Lung (tissue), 12 donors: Measurements from ENCODE around the gene LPCAT1. TPM values are rescaled to one million over a fixed set of nuclear protein-coding genes. Genes with fewer than 3 reads are reported as not detected.

ENCODE experiments used
- ATAC-seq: fragments of 200-7000 bp; cut with Tn5 transposase; one replicate; pipeline ENCODE4 v1.9.1; 2020; ENCODE audit warnings: moderate number of reproducible peaks; ENCODE audit not compliant: insufficient read depth, low FRiP score
- DNase-seq, 3 donors: peaks; one replicate each; pipeline ENCODE4 v3.0.0-alpha.2; 2013 to 2017
- H3K27ac ChIP-seq, 2 donors: one replicate each; pipeline ENCODE4 v1.5.1; 2013; ENCODE audit warnings: mild to moderate bottlenecking in 2 of 2, moderate library complexity in 2 of 2, control low read depth in 1 of 2, inconsistent platforms in 1 of 2, low read depth in 1 of 2, low read length in 1 of 2
- H3K27me3 ChIP-seq, 3 donors: one replicate each; pipeline ENCODE4 v1.5.1; 2013; ENCODE audit warnings: low read length in 2 of 3; ENCODE audit not compliant: control insufficient read depth in 3 of 3, insufficient read depth in 3 of 3
- H3K36me3 ChIP-seq, 4 donors: one replicate each; pipeline ENCODE4 v1.5.1; 2013; ENCODE audit warnings: low read length in 4 of 4, mild to moderate bottlenecking in 1 of 4, moderate library complexity in 1 of 4; ENCODE audit not compliant: control insufficient read depth in 4 of 4, insufficient read depth in 4 of 4
- H3K4me1 ChIP-seq, 5 donors: one replicate each; pipeline ENCODE4 v1.5.1; 2013; ENCODE audit warnings: low read length in 5 of 5, mild to moderate bottlenecking in 2 of 5, moderate library complexity in 1 of 5; ENCODE audit not compliant: control insufficient read depth in 5 of 5, insufficient read depth in 5 of 5
- H3K4me3 ChIP-seq: one replicate; pipeline ENCODE4 v1.5.1; 2013; ENCODE audit warnings: mild to moderate bottlenecking, control low read depth, moderate library complexity
- H3K9ac ChIP-seq, 2 donors: one replicate each; pipeline ENCODE4 v1.5.1; 2013; ENCODE audit warnings: low read length in 2 of 2, control low read depth in 1 of 2; ENCODE audit not compliant: insufficient read depth in 1 of 2
- H3K9me3 ChIP-seq, 4 donors: one replicate each; pipeline ENCODE4 v1.5.1; 2013; ENCODE audit warnings: low read length in 3 of 4, mild to moderate bottlenecking in 1 of 4, moderate library complexity in 1 of 4; ENCODE audit not compliant: control insufficient read depth in 4 of 4, insufficient read depth in 3 of 4
- CTCF ChIP-seq: IDR thresholded peaks from 2 replicates; pipeline ENCODE4 v1.5.1; 2012; ENCODE audit warnings: mild to moderate bottlenecking; ENCODE audit errors: control extremely low read depth, extremely low read depth
- WGBS, 2 donors: extraction: QIAGEN DNeasy Blood & Tissue Kit; methylation state at CpG; one replicate each; pipeline ENCODE4 v1.1.7; 2013; 5-methylcytosine and 5-hydroxymethylcytosine counted together
- polyA plus RNA-seq, 2 donors: library from polyadenylated mRNA; stranded (reverse); fragments of 200-250 nt; gene quantifications; one replicate each; pipeline ENCODE4 v1.2.1, GENCODE V29; 2013
- total RNA-seq, 2 donors: library from RNA; depleted of rRNA in 1 of 2; stranded (reverse); fragments of >200 nt in 1 of 2; gene quantifications; one replicate each; pipeline ENCODE4 v1.2.1, GENCODE V29; 2014 to 2021
- donor health status: control.
- donor health status: control.
- donor health status: Bipolar disorder and iron deficiency.
- donor health status: healthy.
- donor health status: DM: yes; HTN: yes; CAD: no.

The LPCAT1 gene
- total and polyA plus RNA-seq, 4 donors, result 198 to 669 (median 443) TPM

GRCh38 chr5:1413611-1414241 lies 110.0 kb downstream of the LPCAT1 start:
- H3K4me1 ChIP-seq, result no peaks in the 10 kb centered on the region
- peaks cover 0 to 6% (median 0%) of the 10 kb centered on the region in 3 donors for H3K27me3 ChIP-seq
- H3K9ac ChIP-seq, result no peak overlapping the region
- H3K27ac ChIP-seq, result no peak overlapping the region
- no peak overlapping the region for H3K4me3 ChIP-seq
- H3K9me3 ChIP-seq, result peaks cover 0 to 4% (median 0%) of the 10 kb centered on the region in 4 donors
- TF ChIP-seq CTCF, result no peak
- no peak for DNase-seq
- H3K36me3 ChIP-seq, result no peaks in the 10 kb centered on the region
- 79 to 86% methylated on average over 22 to 23 of the region's 23 CpGs for WGBS, 2 donors
- no peak for ATAC-seq

GRCh38 chr5:1413211-1413610 lies 110.5 kb downstream of the LPCAT1 start:
- WGBS, 2 donors, result 59 to 63% methylated on average over 13 of the region's 13 CpGs
- no peak for DNase-seq
- no peak overlapping the region for H3K9ac ChIP-seq

GRCh38 chr5:1412621-1413020 lies 111.1 kb downstream of the LPCAT1 start:
- no peak for TF ChIP-seq CTCF
- 51 to 59% methylated on average over 10 of the region's 10 CpGs for WGBS, 2 donors
- H3K4me3 ChIP-seq, result no peak overlapping the region
- no peaks in the 10 kb centered on the region for H3K36me3 ChIP-seq
- H3K4me1 ChIP-seq, result no peaks in the 10 kb centered on the region
- H3K9me3 ChIP-seq, result peaks cover 0 to 6% (median 0%) of the 10 kb centered on the region in 4 donors
- no peak overlapping the region for H3K9ac ChIP-seq
- H3K27me3 ChIP-seq, result peaks cover 0 to 7% (median 0%) of the 10 kb centered on the region in 3 donors
- no peak for DNase-seq
- no peak for ATAC-seq
- H3K27ac ChIP-seq, result no peak overlapping the region

More at GRCh38 chr5:1413211-1413610, 110.5 kb downstream of the LPCAT1 start:
- no peaks in the 10 kb centered on the region for H3K36me3 ChIP-seq
- peaks cover 0 to 5% (median 0%) of the 10 kb centered on the region in 4 donors for H3K9me3 ChIP-seq
- no peaks in the 10 kb centered on the region for H3K4me1 ChIP-seq
- no peak overlapping the region for H3K27ac ChIP-seq
- H3K4me3 ChIP-seq, result no peak overlapping the region
- H3K27me3 ChIP-seq, result peaks cover 0 to 6% (median 0%) of the 10 kb centered on the region in 3 donors
- TF ChIP-seq CTCF, result no peak
- no peak for ATAC-seq
